H1 (cell line): ENCODE results near the gene TSEN54. TPM values are rescaled to one million over a fixed set of nuclear protein-coding genes. Genes with fewer than 3 reads are reported as not detected.

Experiments used
- CTCF ChIA-PET: fragments of 300-600 bp; sonication (Branson Sonifier 250); formaldehyde crosslinking; loops from one replicate; lab custom pipeline; 2021; ENCODE audit not compliant: partially characterized antibody; lab: Charles Lee
- POLR2A ChIA-PET: fragments of 300-600 bp; sonication (Branson Sonifier 250); formaldehyde crosslinking; loops from one replicate; lab custom pipeline; 2021; ENCODE audit warnings: inconsistent platforms; ENCODE audit not compliant: partially characterized antibody; lab: Charles Lee
- DNase-seq, 2 experiments: peaks; one replicate each; pipeline versions ENCODE4 v3.0.0 to v3.0.0-alpha.2; 2010 to 2022; ENCODE audit warnings: low spot score in 2 of 2, low read depth in 1 of 2, mixed read lengths in 1 of 2
- FAIRE-seq: peaks from 2 replicates; lab custom pipeline; 2011; peaks lifted over from hg19 to GRCh38; lab: Jason Lieb, UNC
- H2AFZ ChIP-seq: 2 replicates; pipeline ENCODE4 v1.8.1; 2012; ENCODE audit warnings: low read length, inconsistent platforms
- H2AK5ac ChIP-seq: 2 replicates; pipeline ENCODE4 v1.6.1; 2013; ENCODE audit warnings: low read depth, low read length
- H2BK120ac ChIP-seq: replicated peaks from 2 replicates; pipeline ENCODE3; 2013; ENCODE audit warnings: low read depth, low read length, inconsistent platforms
- H2BK12ac ChIP-seq: 2 replicates; pipeline ENCODE4 v1.6.1; 2013; ENCODE audit warnings: low read depth, low read length
- H2BK15ac ChIP-seq: 2 replicates; pipeline ENCODE4 v1.6.1; 2013; ENCODE audit warnings: low read length
- H2BK20ac ChIP-seq: 2 replicates; pipeline ENCODE4 v1.6.1; 2013; ENCODE audit warnings: low read length
- H2BK5ac ChIP-seq: 2 replicates; pipeline ENCODE4 v1.6.1; 2013; ENCODE audit warnings: low read depth, low read length
- H3K14ac ChIP-seq: 2 replicates; pipeline ENCODE4 v1.6.1; 2013; ENCODE audit warnings: inconsistent platforms; ENCODE audit not compliant: insufficient read length
- H3K18ac ChIP-seq: 2 replicates; pipeline ENCODE4 v1.6.1; 2013; ENCODE audit warnings: low read length; ENCODE audit errors: extremely low read depth
- H3K23ac ChIP-seq: 2 replicates; pipeline ENCODE4 v1.6.1; 2013; ENCODE audit warnings: inconsistent platforms; ENCODE audit not compliant: insufficient read length
- H3K23me2 ChIP-seq: 2 replicates; pipeline ENCODE4 v1.6.1; 2013; ENCODE audit warnings: low read depth, low read length
- H3K27ac ChIP-seq: 2 replicates; pipeline ENCODE4 v1.6.1; 2011; ENCODE audit warnings: low read depth, low read length, inconsistent platforms
- H3K27me3 ChIP-seq, 4 experiments: replicated peaks in 1 of 4; 1 replicate in 1 of 4; 2 replicates in 3 of 4; pipeline versions ENCODE4 v1.6.1 to v1.8.1; 2011 to 2013; ENCODE audit warnings: low read length in 3 of 4, mild to moderate bottlenecking in 3 of 4, inconsistent platforms in 2 of 4, mixed read lengths in 2 of 4, moderate library complexity in 1 of 4; ENCODE audit not compliant: control insufficient read depth in 3 of 4, insufficient read depth in 3 of 4; ENCODE audit errors: extremely low read depth in 1 of 4
- H3K36me3 ChIP-seq, 4 experiments: 2 replicates each; pipeline versions ENCODE4 v1.6.1 to v1.8.1; 2011 to 2013; ENCODE audit warnings: mild to moderate bottlenecking in 4 of 4, low read length in 3 of 4, moderate library complexity in 2 of 4, control low read depth in 1 of 4, inconsistent platforms in 1 of 4; ENCODE audit not compliant: insufficient read depth in 4 of 4, control insufficient read depth in 2 of 4
- H3K4ac ChIP-seq: replicated peaks from 2 replicates; pipeline ENCODE3; 2013; ENCODE audit warnings: low read length, low read depth, mixed read lengths, inconsistent platforms; ENCODE audit not compliant: insufficient read length
- H3K4me1 ChIP-seq, 4 experiments: replicated peaks in 1 of 4; 1 replicate in 1 of 4; 2 replicates in 3 of 4; pipeline versions ENCODE4 v1.6.1 to v1.8.1; 2011 to 2013; ENCODE audit warnings: low read length in 3 of 4, inconsistent platforms in 2 of 4, mixed read lengths in 1 of 4; ENCODE audit not compliant: insufficient read depth in 4 of 4, control insufficient read depth in 3 of 4
- H3K4me2 ChIP-seq, 2 experiments: 2 replicates each; pipeline versions ENCODE4 v1.6.1 to v1.8.1; 2011 to 2013; ENCODE audit warnings: low read depth in 2 of 2, low read length in 2 of 2, control low read depth in 1 of 2, inconsistent platforms in 1 of 2, mild to moderate bottlenecking in 1 of 2; ENCODE audit not compliant: insufficient read depth in 1 of 2
- H3K4me3 ChIP-seq, 4 experiments: fragments of 200-600, 300-600 bp in 1 of 4; sonication (generic), shearing (Covaris generic), sonication (Bioruptor Twin) in 1 of 4; 2 replicates each; pipeline versions ENCODE4 v1.5.1 to v1.8.1; 2011 to 2016; ENCODE audit warnings: low read length in 4 of 4, low read depth in 3 of 4, control low read depth in 2 of 4, inconsistent platforms in 2 of 4, mild to moderate bottlenecking in 2 of 4, mixed read lengths in 1 of 4, moderate library complexity in 1 of 4; ENCODE audit not compliant: insufficient read depth in 2 of 4; ENCODE audit errors: extremely low read depth in 1 of 4
- H3K56ac ChIP-seq: replicated peaks from 2 replicates; pipeline ENCODE3; 2013; ENCODE audit warnings: low read depth, mild to moderate bottlenecking, mixed read lengths, low read length, inconsistent platforms; ENCODE audit not compliant: insufficient read length
- H3K79me1 ChIP-seq: 2 replicates; pipeline ENCODE4 v1.6.1; 2013; ENCODE audit warnings: low read depth, low read length, control low read depth
- H3K79me2 ChIP-seq, 2 experiments: 2 replicates each; pipeline versions ENCODE4 v1.6.1 to v1.8.1; 2012 to 2013; ENCODE audit warnings: low read length in 2 of 2, mild to moderate bottlenecking in 2 of 2, inconsistent platforms in 1 of 2; ENCODE audit not compliant: insufficient read depth in 2 of 2, control insufficient read depth in 1 of 2
- H3K9ac ChIP-seq, 4 experiments: replicated peaks in 1 of 4; 1 replicate in 1 of 4; 2 replicates in 3 of 4; pipeline versions ENCODE4 v1.6.1 to v1.8.1; 2011 to 2013; ENCODE audit warnings: low read depth in 3 of 4, low read length in 3 of 4, control low read depth in 2 of 4, mild to moderate bottlenecking in 2 of 4, moderate library complexity in 2 of 4, inconsistent platforms in 1 of 4; ENCODE audit errors: extremely low read depth in 1 of 4
- H3K9me3 ChIP-seq, 2 experiments: 2 replicates each; pipeline versions ENCODE4 v1.6.1 to v1.8.1; 2012 to 2013; ENCODE audit warnings: mild to moderate bottlenecking in 2 of 2, moderate library complexity in 2 of 2, control low read depth in 1 of 2, inconsistent platforms in 1 of 2, low read depth in 1 of 2, low read length in 1 of 2, mixed read lengths in 1 of 2; ENCODE audit not compliant: insufficient read depth in 2 of 2
- H4K20me1 ChIP-seq, 2 experiments: replicated peaks in 1 of 2; 2 replicates each; pipeline versions ENCODE3 to v1.8.1; 2011 to 2013; ENCODE audit warnings: inconsistent platforms in 2 of 2, low read length in 2 of 2, mild to moderate bottlenecking in 1 of 2; ENCODE audit not compliant: insufficient read depth in 2 of 2, control insufficient read depth in 1 of 2
- H4K5ac ChIP-seq: 2 replicates; pipeline ENCODE4 v1.6.1; 2013; ENCODE audit warnings: low read length, low read depth, mixed read lengths, inconsistent platforms; ENCODE audit not compliant: insufficient read length
- H4K8ac ChIP-seq: 2 replicates; pipeline ENCODE4 v1.8.0; 2013; ENCODE audit warnings: mild to moderate bottlenecking, moderate library complexity, low read length, inconsistent platforms; ENCODE audit not compliant: insufficient read depth; ENCODE audit errors: extremely low read depth
- H4K91ac ChIP-seq: replicated peaks from 2 replicates; pipeline ENCODE3; 2013; ENCODE audit warnings: low read length, mixed read lengths, inconsistent platforms; ENCODE audit not compliant: insufficient read length
- CBX8 ChIP-seq: fragments of 300-800, 300-1000 bp; sonication (generic); IDR thresholded peaks from 2 replicates; pipeline ENCODE4 v1.7.1; 2016; ENCODE audit warnings: low read depth, low read length, borderline replicate concordance
- EGR1 ChIP-seq: IDR thresholded peaks from 2 replicates; pipeline ENCODE4 v1.6.1; 2011; ENCODE audit warnings: low read depth, low read length, borderline replicate concordance
- HDAC2 ChIP-seq, 2 experiments: fragments of 300-600 bp in 1 of 2; sonication (generic) in 1 of 2; IDR thresholded peaks; 2 replicates each; pipeline ENCODE4 v1.6.1; 2011 to 2012; ENCODE audit warnings: low read depth in 2 of 2, low read length in 2 of 2, mild to moderate bottlenecking in 2 of 2, moderate library complexity in 2 of 2, borderline replicate concordance in 1 of 2, inconsistent platforms in 1 of 2
- JUN ChIP-seq: IDR thresholded peaks from 2 replicates; pipeline ENCODE4 v1.6.1; 2011; ENCODE audit warnings: low read depth, mild to moderate bottlenecking, improper control_type of control experiment, low read length
- KDM4A ChIP-seq: IDR thresholded peaks from one replicate; pipeline ENCODE4 v1.7.1; 2012; ENCODE audit warnings: low read depth, mild to moderate bottlenecking, moderate library complexity, low read length, inconsistent platforms; ENCODE audit not compliant: severe bottlenecking
- KDM5A ChIP-seq: fragments of 200-600 bp; IDR thresholded peaks from 2 replicates; pipeline ENCODE4 v1.7.1; 2012; ENCODE audit warnings: mild to moderate bottlenecking, low read length, inconsistent platforms, mixed read lengths
- RXRA ChIP-seq: IDR thresholded peaks from 2 replicates; pipeline ENCODE4 v1.6.1; 2011; ENCODE audit warnings: low read depth, mild to moderate bottlenecking, low read length, moderate library complexity; ENCODE audit not compliant: insufficient read depth
- SIRT6 ChIP-seq: IDR thresholded peaks from one replicate; pipeline ENCODE4 v1.7.1; 2012; ENCODE audit warnings: low read length, inconsistent platforms
- SP4 ChIP-seq: IDR thresholded peaks from 2 replicates; pipeline ENCODE4 v1.6.1; 2012; ENCODE audit warnings: low read length, inconsistent platforms
- TAF7 ChIP-seq: optimal IDR thresholded peaks from 2 replicates; pipeline ENCODE3; 2011; ENCODE audit warnings: low read depth, mild to moderate bottlenecking, inconsistent platforms, low read length, moderate library complexity, borderline replicate concordance
- TBP ChIP-seq: IDR thresholded peaks from 2 replicates; pipeline ENCODE4 v1.6.1; 2011; ENCODE audit warnings: low read depth, low read length, improper control_type of control experiment
- YY1 ChIP-seq: IDR thresholded peaks from 2 replicates; pipeline ENCODE4 v1.6.1; 2011; ENCODE audit warnings: low read depth, mild to moderate bottlenecking, low read length
- WGBS, 2 experiments: shearing (Covaris generic) in 1 of 2; methylation state at CpG; one replicate each; pipeline versions ENCODE4 v1.1.6 to v1.1.7; 2013 to 2015; ENCODE audit warnings: low lambda C conversion rate in 2 of 2, mixed read lengths in 2 of 2, inconsistent platforms in 1 of 2, low coverage in 1 of 2, missing lambda C conversion rate in 1 of 2; ENCODE audit not compliant: insufficient replicate concordance in 2 of 2, insufficient coverage in 1 of 2, insufficient read length in 1 of 2; ENCODE audit errors: extremely low coverage in 1 of 2, missing lambda C conversion rate in 1 of 2; 5-methylcytosine and 5-hydroxymethylcytosine counted together
- polyA plus RNA-seq, 7 experiments: library from polyadenylated mRNA; depleted of rRNA in 3 of 7; stranded (reverse) in 5 of 7; unstranded in 2 of 7; fragments of >200 nt in 5 of 7; fragments of 200-250 nt in 2 of 7; gene quantifications; 1 replicate in 5 of 7; 2 replicates in 1 of 7; 4 replicates in 1 of 7; pipeline versions ENCODE4 v1.2.1 to v1.2.3, GENCODE V29; 2011 to 2013; ENCODE audit warnings: missing spikeins in 2 of 7, mixed read lengths in 2 of 7
- total RNA-seq: library from RNA; stranded (reverse); fragmentation: NEBNext Ultra II Directional; extraction: Animal tissue kit (Norgen Biotek cat#: 25700); gene quantifications from 2 replicates; pipeline ENCODE4 v1.2.1, GENCODE V29; 2021
- TF ChIP-seq, protein P1 (sequence below): IDR thresholded peaks from 2 replicates; pipeline ENCODE4 v1.6.1; 2012; ENCODE audit warnings: inconsistent platforms

TSEN54 gene
- total and polyA plus RNA-seq, 2 of the 8 experiments (the other 6 are each of a cell fraction or from before 2014, with no cell fraction given): 43.6 to 60.3 TPM

DNA sequence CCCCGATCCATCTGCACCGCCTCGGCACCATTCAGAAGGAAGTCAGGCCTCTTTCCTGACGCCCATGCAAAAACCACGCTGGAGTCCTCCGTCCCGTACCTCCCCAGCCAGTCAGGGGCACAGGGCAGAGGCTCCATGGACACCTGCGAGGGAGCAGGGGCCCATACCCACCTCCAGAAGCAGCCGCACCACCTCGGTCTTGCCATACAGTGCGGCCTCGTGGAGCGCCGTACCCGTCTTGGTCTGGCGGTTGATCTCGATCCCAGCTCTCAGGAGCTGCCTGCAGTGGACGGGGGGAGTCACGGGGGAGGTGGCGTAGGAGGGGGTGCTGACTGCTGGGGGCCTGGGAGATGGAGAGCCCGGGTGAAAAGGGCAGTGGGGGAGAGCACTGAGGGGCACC is 10.2 kb upstream of the TSEN54 start:
- Histone ChIP-seq H3K23ac (no peak overlapping the region), H3K14ac (no peak overlapping the region), H2BK20ac (no peak overlapping the region), H3K9ac (no peak overlapping the region), H3K4ac (no peak overlapping the region), H3K4me1 (peaks cover 0 to 2% (median 0%) of the 10 kb centered on the region in 4 experiments; a peak in 1 of 7 replicates), H2AK5ac (no peak overlapping the region), H2AFZ (no peak overlapping the region), H3K79me1 (no peaks in the 10 kb centered on the region), H3K18ac (no peak overlapping the region), H3K23me2 (no peaks in the 10 kb centered on the region), H4K20me1 (peaks cover 2 to 22% of the 10 kb centered on the region in 2 experiments), H3K79me2 (no peaks in the 10 kb centered on the region; a peak in 1 of 4 replicates), H3K4me2 (no peak overlapping the region), H2BK12ac (no peak overlapping the region), H3K27me3 (no peaks in the 10 kb centered on the region), H4K5ac (no peak overlapping the region), H3K36me3 (peaks cover 0 to 11% (median 6%) of the 10 kb centered on the region in 4 experiments; a peak in 3 of 8 replicates), H4K91ac (no peak overlapping the region), H3K4me3 (no peak overlapping the region), H2BK5ac (no peak overlapping the region), H3K9me3 (no peaks in the 10 kb centered on the region), H4K8ac (no peak overlapping the region; the same call in 1 of the 2 replicates), H3K27ac (no peak overlapping the region), H2BK120ac (no peak overlapping the region), H2BK15ac (no peak overlapping the region), H3K56ac (no peak overlapping the region)
- FAIRE-seq: no peak
- ChIA-PET POLR2A (interaction anchor here (1.4 kb wide), 1 partner anchor 10 kb away, joined by 3 read pairs; no protein-coding TSS in a partner anchor), CTCF (interaction anchor here (1.2 to 8.2 kb wide), 11 partner anchors 11 to 84 kb away, joined by 3 to 67 read pairs (median 8); partner anchors contain the start of gene TSEN54)
- WGBS, 2 experiments: 93% methylated on average over 20 of the region's 21 CpGs; no CpG with 5 or more reads in 1 of the 2 experiments
- DNase-seq: no peak
- TF ChIP-seq EGR1 (no peak), SIRT6 (no peak), JUN (no peak), TAF7 (no peak), YY1 (no peak), HDAC2 (IDR thresholded peaks at IDR 0.05; ENCODE audit: borderline replicate concordance in 1 of 2, low read depth in 2 of 2, low read length in 2 of 2) (no peak), CBX8 (no peak), SP4 (no peak), KDM4A (no peak), RXRA (no peak), KDM5A (no peak), TBP (no peak)
- TF ChIP-seq, protein P1, sequence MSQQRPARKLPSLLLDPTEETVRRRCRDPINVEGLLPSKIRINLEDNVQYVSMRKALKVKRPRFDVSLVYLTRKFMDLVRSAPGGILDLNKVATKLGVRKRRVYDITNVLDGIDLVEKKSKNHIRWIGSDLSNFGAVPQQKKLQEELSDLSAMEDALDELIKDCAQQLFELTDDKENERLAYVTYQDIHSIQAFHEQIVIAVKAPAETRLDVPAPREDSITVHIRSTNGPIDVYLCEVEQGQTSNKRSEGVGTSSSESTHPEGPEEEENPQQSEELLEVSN: no peak
